ENCODE results near the gene SCFD2.
"Not testable (repeated sequence)": the region's sequence is repeated elsewhere in the genome, so short reads cannot be mapped to it uniquely, and the experiment has no call there.

SCFD2 gene

GRCh38 chr4:52840531-52841370 is 525.1 kb downstream of the SCFD2 start:
- DNase-seq: no peak

DNA sequence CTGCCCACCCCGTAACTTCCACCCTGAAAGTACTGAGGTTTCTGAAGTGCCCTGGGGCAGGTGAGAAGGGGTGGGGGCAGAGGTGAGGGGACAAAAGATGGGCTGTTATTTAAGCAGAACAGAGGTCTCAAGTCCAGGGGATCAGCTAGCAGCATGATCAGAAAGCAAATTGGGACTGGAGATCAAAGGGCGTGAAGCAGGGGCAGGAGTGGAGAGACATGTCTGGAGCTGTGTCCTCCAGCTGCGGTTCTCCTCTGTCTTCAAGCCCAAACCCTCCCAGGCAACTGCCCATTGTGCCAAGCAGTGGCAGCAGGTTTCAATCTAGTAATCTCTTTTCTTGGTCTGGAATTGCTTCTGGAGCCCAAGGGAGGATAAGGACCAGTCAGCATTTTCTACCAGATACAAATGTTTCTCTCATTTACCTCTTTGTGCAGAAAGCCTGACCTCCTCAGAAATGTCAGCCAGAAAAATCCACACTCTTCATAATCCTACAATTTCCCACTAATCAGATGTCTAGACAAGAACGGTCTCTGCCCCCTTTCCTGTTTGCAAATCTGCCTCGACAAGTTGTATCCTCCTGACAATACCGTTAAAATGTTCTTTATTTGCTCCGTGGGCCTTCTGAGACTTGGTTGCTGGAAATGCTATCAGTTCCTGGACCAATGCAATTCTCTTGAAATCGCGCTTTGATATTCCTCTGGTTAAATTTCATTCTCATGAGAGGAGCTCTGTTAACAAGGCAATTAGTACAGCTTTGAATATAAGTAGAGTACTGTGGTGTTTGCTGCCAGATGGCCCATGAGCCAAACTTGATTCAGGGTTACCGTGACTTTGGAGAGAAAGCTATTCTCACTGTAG is 526.9 kb downstream of the SCFD2 start:
- DNase-seq: no peak

DNA sequence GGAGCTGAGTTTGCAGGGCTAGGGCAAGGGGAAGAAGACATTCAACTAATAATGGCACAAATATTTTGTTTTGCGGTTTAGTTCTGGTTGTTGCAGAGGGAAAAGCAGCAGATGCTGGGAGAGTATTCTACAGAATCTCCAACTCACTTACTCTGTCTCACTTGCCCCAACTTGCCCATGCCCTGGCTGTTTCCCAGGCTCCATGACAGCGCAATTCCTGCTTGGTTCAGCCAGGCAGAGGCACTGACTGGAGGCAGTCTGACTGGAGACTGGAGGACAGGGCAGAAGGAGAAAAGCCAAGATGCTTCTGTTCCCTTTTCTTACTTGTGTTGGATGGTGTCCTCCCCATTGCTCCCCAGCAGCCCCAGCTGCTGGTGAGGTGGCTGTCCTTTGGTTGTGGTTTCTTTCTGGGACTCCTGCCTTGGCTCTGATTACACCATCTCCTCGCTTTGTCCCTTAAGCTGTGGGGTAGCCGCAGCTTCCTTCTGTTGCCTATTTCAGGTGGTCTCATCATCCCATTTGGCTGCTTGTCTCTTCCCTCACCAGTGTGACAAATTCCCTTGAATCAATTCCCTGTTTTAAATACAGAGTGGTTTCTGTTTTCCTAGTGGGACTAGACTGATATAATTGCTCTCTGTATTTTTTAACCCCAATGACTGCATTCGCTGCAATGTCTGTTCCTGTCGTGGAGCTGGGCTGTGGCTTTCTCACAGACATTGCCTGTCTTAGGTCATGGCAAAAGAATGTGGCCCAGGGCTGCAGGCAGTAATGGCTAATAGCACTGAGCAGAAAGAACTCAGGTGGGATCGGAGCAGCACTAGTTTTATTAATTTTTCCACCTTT is 527.9 kb downstream of the SCFD2 start:
- DNase-seq: no peak

DNA sequence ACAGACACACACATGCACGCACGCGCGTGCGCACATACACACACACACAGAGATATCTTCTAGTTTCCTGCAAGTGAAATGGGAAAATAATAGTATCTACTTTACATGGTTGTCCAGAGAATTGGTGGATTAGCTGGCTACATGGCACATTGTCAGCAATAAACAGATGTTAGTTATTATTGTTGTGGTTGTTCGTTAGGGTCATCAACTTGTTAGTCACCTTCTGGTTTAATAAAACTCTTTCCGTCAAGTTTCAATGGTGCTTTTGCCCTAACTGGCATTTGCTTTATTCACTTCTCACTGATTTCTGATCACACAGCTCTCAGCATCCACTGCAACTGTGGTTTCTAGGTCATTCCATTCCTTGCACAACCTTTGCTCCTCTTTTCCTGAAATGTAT is 529.2 kb downstream of the SCFD2 start:
- no peak for DNase-seq

DNA sequence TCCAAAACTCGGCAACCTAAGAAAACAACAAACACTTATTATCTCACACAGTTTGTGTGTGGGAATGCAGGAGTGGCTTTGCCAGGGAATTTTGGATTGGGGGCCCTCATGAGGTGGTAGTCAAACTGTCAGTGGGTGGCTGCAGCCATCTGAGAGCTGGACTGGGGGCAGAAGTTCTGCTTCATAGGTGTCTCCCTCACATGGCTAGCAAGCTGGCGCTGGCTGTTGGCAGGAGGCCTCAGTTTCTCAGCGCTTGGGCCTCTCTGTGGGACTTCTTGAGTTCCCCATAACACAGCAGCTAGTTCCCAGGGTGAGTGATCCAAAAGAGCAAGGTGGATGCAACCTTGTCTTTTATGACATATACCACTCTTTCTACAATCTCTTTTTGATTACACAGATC is 529.7 kb downstream of the SCFD2 start:
- no peak for DNase-seq

- not testable (repeated sequence) for DNase-seq
Measured at GRCh38 chr4:52834641-52835456, 531.0 kb downstream of the SCFD2 start.

- DNase-seq: no peak
Measured at GRCh38 chr4:52833941-52834525, 531.8 kb downstream of the SCFD2 start.

GRCh38 chr4:52825460-52826090 is 540.3 kb downstream of the SCFD2 start:
- DNase-seq: no peak

GRCh38 chr4:52824603-52825459 is 541.0 kb downstream of the SCFD2 start:
- DNase-seq: no peak

DNA sequence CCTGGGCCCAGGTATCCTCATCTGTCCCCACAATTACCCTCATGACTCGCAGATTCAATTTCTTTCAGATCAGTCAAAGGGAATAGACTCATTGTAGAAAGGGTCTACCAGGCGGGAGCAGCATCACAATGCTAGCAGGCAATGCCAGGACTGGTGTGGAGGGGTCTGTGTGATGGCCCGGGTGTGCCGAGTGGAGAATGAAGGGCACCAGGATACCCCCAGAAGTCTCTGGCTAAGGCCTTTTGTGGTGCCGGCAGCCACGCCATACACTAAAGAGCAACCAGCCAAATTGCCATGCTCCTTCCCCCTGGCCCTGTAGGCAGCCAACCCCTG is 541.6 kb downstream of the SCFD2 start:
- DNase-seq: no peak

- no peak for DNase-seq
Measured at GRCh38 chr4:52823702-52824092, 542.2 kb downstream of the SCFD2 start.
